GM10847 (cell line): ENCODE results near the gene NKX6-2.

Experiments
- POLR2A ChIP-seq: IDR thresholded peaks from 2 replicates; pipeline ENCODE4 v1.6.1; 2011; ENCODE audit not compliant: insufficient read length; ENCODE audit errors: extremely low read depth

The NKX6-2 gene

DNA sequence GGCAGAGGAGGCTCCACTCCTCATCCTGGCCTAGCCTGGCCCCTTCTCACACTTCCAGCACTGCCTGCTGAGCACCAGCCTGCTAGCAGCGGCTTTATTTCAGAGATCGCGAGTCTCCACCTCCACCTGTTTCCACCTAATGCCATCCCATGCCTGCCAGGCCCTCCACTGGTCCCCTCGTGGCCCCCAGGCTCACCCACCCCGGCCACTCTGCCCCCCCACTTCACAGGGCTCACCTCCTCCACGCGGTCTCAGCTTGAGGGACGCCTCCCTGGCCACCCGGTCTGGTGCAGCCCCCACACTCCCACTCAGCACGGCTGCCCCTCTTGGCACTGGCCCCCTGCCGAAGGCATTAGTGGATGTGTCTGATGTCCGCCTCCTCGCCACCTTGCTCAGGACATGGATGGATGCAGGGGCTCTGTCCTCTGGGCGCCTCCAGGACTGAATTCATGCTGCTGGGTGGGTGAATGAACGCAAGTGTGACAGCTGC lies 3.8 kb upstream of the NKX6-2 start:
- TF ChIP-seq POLR2A = no peak

DNA sequence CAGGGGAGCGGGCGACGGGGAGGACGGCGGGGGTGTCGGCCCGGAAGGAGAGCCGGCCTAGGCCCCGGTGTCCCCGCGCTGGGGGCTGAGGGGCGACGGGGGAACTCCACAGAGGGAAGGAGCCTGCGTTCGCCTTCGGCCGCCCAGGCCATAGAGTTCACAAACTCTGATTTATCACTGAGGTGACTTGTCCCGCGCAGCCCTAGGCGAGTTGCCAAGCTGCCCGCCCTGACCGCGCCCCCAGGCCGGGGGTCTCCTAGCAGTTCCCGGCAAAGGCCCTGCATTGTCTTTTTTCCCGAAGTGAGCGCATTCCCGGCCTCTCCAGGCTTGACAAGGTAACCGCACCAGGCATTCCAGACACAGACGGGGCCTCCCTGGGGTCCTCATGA lies 2.9 kb upstream of the NKX6-2 start:
- TF ChIP-seq POLR2A = no peak

DNA sequence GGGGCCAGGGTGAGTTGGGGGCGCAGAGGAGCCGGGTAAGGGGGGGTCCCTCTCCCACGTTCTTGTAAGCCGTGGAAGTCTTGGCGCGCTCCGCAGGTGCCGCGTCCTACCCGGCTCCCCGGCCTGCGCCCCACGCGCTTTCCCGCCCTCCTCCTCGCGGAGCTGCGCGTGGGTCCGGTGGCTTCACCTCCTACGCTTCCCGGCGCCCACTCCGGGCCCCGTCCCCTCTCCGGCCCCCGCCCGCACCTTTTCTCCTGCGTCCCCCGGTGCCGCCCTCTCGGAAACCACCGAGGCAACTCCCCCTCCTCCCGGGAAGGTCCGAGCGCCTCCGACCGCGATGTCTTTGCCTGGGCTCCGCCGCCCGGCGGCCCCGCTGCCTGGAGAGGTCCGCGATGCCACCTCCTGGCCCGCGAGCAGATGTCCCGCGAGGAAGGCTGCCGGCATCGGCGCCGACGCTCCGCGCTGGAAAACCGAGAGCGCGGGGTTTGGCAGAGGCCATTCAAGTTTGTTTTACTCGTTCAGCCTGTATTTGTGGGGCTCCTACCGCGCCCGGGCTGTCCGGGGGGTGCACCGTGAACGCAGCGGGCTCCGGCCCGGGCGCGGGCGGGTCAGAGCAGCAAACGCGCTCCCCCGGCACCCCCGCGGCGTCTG lies 2.4 kb upstream of the NKX6-2 start:
- TF ChIP-seq POLR2A = no peak

DNA sequence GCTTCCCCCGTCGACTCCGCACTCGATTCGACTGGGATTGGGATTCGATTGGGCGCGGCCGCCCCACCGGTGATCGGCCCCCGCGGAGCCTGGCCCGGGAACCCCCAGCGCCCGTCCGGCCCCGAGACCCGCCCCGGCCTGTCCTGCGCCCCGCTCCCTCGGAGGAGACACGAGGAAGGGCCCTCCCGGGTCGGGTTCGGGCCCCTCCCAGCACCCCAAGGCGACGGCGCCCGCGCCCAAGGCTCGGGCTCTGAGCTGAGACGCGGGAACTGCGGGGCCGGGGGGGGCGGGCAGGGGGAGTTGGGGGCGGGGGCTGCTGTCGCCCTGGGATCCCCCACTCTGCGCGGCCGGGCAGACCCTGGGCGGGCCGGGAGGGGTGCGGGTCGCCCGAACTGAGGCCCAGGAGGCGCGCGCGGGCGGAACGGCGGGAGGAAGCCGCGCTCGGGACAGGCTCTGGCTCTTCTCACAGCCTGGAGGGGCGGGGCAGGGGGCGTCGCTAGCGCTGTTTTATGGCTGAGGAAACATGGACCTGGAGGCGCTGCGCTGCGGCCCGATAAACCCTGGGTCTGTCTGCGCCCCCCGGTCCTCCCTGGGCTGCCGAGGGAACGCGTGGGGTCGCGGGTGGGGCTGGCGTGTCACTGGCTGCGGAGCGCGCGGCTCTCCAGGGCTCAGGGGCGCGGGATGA lies 1.7 kb upstream of the NKX6-2 start:
- TF ChIP-seq POLR2A = no peak

DNA sequence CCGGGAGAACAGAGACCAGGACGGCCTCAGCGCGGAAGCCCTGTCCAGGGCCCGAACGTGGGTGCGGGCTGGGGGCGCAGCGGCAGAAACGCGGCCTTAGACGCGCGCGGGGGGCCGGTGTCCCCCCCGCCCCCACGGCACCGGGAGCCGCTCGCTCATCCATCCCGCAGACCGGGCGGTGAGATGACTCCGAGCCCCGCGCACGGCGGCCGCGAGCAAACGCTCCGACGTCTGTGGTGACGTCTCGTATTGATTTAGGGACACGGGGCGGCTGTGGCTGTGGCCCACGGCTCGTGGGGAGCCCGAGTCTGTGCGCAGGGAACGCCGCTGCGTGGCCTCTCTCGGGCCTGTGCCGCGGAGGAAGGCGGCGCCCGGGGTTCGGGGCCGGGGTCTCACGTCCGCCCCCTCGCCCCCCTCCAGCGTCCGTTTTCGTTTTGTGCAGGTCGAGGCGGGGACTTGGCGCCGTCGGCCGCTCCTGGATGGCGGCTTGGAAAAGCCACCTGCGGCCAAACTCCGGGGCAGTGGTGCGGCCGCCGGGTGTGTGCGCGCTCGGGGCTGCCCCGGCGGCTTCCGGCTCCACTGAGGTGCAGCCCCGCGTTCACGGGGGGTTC lies 1.0 kb upstream of the NKX6-2 start:
- TF ChIP-seq POLR2A = no peak

DNA sequence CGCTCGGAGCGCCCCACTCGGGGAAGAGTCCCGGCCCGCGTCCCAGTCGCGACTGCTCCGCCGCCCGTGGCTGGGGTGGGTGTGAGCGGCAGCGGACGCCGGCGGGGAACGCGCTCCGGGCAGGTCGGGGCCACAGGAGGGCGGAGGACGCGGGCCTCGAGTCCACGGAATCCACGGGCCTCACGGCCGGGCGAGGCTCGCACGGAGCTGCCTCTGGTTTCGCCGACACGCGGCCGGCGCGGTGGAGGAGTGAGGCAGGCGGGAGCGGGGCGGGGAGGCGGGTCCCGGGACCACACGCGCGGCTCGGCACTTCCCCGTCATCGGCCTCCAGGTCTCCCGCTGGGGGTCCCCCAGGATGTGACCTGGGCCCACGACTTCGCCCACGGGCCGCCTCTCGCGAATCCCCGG lies 533 bp upstream of the NKX6-2 start:
- no peak for TF ChIP-seq POLR2A

DNA sequence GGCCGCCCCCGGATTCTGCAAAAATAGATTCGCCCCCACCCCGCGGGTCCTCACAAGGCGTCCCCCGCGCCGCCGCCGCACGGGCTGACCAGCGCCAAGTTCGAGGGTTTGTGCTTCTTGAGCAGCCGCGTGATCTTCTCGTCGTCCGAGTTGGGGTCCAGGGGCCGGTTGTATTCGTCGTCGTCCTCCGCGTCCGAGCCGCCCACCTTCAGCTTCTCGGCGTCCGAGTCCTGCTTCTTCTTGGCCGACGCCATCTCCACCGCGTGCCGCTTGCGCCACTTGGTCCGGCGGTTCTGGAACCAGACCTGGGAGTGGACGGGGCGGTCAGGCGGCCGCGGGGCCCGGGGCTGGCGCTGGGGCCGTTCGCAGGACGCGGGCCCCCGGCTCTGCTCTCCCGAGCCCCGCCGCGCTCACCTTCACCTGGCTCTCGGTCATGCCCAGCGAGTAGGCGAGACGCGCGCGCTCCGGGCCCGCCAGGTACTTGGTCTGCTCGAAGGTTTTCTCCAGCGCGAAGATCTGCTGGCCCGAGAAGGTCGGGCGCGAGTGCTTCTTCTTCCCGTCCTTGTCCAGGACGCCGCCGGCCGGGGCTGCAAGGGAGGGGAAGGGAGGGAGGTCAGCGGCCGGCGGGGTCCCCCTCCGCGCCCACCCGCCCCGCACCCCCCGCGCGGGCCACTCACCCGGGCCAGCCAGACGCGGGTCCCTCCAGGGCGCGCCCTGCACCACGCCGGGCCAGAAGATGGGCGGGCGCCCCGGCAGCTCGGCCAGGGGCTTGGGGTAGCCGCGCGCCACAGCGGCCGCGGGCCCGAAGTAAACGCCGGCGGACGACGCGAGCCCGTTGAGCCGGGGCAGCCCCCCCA lies 853 bp downstream of the NKX6-2 start:
- TF ChIP-seq POLR2A = no peak

DNA sequence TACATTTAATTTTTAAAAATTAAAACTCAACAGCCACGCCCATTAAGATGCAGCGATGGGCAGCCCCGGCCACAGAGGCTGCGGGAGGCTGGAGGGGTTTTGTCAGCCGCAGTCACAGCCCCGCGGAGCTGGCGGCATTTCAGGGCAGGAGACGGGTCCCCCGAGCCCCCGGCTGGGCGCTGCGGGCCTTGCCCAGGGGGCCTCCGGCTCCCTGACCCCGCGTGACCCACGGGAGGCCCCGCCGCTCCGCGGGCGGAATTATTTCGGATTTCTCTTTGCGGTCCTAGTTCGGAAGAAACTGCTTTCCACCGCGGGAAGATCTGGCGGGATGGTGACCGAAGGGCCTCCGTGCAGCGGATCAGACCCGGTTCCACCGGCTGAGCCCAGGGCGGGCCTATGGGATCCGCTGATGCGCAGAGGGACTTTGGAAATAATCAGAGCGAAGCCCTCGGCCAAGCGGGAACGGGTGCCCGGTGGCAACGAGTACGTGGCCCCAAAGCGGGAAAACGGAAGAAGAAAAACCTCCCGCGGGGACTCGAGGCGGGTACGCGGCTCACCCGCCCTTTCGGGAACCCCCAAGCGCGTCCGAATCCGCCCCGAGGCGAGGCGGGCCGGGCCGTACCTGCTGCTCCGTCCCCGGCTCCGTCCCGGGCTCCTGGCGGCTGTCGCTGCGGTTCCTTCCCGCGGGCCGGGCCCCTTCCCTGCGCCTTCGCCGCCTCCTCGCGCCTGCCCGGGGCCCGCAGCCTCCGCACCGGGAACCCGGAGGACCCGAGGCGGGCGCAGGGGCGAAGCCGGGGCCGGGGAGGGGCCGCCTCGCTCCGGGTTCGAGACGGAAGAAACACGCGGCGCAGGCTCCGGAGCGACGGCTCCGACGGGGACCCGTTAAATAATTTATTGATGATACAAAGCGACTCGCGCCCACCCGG lies 1.7 kb downstream of the NKX6-2 start:
- no peak for TF ChIP-seq POLR2A

DNA sequence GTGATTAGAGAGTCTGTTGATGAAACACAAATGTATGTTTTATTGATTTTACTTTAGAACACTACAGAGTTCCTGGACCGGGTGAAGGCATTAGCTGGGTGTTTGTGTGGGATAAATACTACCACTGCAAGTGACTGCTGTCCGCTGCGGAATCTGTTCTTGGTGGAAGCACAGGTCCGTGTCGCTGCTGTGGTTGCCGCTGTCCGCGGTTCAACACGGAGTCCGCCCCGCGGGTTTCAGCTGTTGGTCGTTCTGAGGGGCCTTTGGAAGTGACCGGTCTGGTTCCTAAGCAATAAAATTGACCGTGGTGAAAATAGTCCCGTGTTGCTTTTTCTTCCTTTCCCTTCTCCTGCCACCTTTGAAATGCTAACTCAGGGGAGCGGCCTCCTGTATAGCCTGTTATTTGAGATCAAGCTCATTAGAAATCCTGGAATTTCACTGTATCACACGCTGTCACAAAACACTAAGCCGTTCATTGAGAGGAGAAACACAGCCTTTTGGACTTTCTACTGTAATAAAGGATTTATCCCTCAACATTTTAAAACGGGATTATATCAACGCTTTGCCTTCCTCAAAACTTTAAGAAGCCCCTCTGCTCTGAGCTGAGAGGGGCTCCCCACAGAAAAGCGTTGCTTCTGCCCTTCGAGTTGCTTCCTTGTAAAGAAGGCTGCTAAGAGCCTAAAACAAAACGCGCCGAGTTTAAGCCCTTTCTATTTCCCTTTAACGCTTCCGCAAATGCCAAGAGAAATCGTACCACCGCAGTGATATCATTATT lies 2.6 kb downstream of the NKX6-2 start:
- TF ChIP-seq POLR2A = no peak

DNA sequence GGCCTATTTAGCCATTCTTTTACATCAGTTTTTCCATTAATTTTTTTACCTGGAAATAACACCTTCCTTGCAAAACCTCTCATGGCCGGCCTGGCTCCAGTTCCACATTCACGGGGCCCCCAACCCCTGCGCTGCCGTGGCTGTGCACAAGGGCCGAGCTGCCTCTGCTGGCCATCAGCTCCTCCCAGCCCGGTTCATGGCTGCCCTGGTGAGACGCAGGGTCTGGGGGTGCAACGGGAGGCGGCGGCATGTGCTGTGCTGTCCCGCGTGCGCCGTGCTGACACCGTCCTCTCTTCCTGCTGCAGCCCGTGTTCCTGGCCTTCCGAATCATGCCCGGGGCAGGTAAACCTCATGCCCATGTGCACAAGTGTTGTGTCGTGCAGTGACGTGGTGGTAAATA lies 4.4 kb downstream of the NKX6-2 start:
- TF ChIP-seq POLR2A = no peak

DNA sequence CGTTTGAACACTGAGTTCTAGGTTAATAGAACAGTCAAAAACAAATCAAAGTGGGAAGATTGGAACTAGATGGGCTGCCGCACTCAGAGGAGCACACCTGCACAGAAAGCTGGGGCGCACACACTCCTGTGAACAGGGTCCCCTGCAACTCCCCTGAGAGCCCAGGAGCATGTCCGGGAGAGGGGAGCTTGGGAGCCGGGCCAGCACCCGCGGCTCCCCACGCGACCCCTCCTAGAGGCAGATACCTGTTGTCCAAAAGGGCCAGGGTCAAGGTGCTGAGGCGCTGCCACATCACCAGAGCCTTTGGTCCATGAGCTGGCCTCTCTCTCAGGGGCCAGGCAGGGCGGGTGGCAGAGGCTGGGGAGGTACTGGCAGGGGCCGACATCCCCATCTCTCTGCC lies 5.6 kb downstream of the NKX6-2 start:
- no peak for TF ChIP-seq POLR2A

DNA sequence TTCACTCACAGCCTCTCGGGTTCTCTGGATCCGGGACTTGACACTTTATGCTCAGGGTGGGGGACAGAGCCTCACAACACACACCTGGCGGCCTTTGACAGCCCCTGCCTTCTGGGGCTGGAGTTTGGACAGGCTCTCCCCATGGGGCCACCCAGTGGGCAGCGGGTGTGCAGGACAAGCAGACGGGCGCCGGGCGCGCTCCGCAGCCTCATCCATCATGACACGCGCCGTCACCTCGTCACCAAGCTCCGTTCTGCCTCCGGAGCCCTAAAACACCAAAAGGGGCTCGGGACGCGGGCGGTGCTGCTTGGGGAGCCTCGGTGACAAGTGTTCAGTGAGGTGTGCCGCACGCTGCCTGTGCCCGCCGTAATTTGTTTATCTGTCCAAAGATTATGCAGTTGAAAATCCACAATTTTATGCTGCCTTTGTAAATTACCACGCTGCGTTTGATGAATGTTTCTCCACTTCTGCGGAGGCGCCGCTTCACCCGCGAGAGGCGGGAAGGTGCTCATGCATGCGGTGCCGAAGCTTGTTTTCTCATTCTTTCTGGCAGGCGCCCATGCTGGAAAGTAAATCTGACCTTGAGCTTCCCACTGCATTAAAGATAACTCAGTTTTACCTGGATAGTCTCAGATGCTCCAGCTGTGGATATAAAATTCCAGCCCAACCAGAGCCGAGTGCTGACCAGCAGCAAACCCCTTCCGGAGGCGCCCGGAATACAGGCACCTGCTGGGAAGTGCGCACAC lies 6.2 kb downstream of the NKX6-2 start:
- TF ChIP-seq POLR2A = no peak

DNA sequence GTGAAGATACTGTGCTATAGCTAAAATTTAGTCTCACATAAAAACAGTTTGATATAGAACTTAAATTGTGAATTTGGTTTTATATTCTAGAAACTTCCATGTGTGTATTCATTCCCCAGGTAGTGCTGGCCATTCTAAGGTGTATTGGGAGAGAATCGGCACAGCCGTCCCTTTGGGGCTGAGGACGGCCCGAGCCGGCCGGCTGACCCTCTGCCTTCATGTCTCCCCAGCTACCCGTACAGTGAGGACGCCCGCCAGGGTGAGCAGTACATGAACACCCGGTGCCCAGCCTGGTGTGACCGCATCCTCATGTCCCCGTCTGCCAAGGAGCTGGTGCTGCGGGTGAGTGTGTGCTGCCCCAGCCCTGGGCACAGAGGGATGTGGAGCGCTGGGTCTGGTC lies 8.5 kb downstream of the NKX6-2 start:
- TF ChIP-seq POLR2A = no peak

DNA sequence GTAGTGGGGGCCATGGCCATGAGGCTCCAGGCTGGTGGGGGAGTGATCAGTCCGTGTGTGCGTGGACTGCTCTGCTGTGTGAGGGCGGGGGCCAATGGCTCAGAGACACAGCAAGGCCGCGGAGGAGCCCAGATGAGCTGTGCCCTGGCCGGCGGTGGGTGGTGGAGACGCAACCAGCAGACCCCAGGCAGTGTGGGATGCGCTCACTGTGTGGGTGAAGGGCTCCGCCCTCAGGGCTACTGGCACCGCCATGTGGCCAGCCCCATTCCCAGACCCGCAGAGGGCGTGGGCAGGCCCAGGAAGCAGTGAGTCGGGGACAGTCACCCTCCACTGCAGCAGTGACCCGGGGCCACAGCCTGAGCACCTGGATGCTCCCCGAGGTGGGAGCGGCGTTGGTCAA lies 9.1 kb downstream of the NKX6-2 start:
- no peak for TF ChIP-seq POLR2A

DNA sequence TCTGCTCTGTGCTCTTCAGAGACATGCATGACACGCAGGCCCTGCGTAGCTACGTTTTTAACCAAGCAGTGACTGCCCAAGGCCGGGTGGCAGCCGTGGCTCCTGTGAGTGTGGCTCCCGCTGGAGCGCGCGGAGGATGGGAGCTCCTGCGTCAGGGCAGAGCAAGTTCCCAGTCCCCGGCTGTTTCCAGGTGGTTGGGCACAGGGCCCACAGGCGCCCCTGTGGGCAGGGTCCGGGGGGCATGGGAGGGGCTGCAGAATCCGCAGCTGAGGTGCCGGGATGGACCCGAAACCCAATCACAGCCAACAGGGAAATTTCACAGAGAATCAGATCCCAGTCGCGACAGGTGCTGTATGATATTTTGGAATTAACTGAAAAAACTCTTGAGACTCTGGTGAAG lies 9.8 kb downstream of the NKX6-2 start:
- no peak for TF ChIP-seq POLR2A
